HG03095 (cell line): Measurements from ENCODE around the gene SEMA3A.

Experiments used
- ATAC-seq: cut with Tn5 transposase; IDR thresholded peaks from one replicate; pipeline ENCODE4 v1.9.1; 2021; ENCODE audit warnings: moderate library complexity; ENCODE audit not compliant: unreplicated experiment

SEMA3A gene

DNA sequence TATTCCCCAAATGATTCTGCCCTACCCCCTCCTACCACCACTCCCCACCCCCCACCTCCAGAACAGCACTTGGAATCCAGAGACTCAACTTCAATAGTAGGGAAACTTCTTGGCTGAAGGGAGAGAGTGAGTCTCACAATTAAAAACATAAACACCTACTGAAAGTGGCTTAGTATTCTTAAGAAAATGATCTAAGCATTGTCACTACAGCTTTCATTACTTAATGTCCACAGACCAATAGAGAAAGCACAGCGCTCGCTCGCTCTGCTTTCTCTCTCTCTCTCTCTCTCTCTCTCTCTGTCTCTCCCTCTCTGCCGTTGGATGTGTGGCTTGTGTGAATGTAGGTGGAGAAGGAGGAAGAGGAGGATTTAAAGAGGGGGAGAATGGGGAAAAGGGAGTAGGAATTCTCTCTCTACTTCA is 1.5 kb upstream of the SEMA3A start:
- ATAC-seq, result no peak

DNA sequence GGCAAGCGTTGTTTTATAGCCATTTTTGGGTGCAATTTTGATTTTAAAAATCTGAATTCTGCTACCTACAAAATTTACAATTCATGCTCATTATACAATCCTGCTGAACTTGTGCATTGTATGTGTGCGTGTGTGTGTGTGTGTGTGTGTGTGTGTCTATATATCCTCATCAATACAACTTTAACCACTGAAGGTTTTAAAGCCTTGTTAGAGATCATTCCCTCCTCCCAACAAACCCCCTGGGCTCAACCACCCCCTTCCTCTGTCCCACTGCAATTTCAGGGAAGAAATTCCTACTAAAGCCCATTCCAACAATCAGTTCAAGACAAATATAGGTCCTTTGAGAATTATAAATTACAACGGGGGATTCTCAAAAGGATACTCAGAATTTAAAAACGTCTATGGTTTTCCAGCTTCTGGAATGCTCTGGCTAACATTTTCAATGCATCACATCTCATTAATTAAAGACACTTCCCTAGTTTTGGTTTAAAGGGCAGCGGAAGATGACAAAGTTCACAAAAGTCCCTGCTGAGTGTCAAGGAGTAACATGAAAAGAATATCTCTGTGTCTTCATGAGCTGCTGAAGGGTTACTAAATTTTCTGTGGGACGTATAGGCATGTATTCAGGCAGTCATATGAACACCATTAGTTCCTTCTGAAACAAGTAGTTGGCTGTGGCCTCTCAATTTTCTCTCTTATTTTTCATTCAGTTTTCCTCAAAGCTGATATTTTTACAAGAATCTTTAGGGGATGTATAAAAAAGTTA is 889 bp upstream of the SEMA3A start:
- no peak for ATAC-seq

DNA sequence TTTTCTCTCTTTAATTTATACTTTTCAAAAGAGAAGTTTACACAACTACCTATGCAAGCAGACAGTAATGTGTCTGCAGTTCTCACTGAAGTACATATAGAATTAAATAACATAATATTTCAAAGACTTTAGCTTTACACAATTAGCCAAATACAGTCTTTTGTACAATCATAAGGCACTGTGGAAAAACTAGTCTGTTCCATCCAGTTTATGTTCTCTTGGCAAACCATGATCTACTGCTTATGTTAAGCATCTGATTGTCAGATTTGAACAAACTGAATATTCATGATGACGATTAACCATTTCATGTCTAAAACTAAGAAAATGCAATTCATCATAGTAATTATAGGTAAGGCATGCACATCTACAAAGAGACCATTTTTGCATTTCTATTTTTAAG is 842 bp downstream of the SEMA3A start:
- no peak for ATAC-seq

DNA sequence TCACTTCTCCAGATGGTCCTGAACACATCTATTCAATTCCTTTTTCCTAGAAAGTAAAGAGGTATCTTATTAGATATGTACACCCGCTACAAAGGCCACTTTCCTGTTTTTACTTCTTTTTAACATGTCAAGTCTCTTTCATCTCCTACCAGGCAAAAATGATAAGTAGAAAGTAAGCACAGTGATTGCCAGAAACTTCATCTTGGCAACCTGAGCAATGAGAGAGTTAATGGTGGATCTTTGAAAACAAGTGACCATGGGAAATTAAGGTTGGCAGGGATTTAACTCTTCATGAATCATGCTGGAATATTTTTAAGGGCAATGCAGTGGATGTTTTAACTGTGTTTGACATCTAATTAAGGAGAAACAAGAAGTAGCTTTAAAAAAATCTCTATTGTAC is 2.7 kb downstream of the SEMA3A start:
- no peak for ATAC-seq

DNA sequence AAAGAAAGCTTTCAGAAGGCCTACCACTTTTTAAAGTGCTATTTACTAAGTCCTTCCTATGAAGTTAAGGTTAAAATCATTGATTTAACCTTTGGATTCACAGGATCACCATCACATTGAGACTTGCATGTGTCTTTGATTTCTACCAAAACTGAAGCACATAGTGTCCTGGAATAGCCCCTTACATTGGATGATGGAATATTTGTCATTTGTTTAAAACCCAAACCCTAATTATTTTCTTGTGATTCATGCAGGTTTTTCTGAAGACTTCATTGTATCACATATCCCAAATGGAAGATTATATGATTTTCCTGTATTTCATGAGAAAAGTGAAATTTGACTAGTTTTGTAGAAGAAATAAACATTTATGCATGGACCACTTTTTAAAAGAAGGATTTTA is 3.3 kb downstream of the SEMA3A start:
- no peak for ATAC-seq

DNA sequence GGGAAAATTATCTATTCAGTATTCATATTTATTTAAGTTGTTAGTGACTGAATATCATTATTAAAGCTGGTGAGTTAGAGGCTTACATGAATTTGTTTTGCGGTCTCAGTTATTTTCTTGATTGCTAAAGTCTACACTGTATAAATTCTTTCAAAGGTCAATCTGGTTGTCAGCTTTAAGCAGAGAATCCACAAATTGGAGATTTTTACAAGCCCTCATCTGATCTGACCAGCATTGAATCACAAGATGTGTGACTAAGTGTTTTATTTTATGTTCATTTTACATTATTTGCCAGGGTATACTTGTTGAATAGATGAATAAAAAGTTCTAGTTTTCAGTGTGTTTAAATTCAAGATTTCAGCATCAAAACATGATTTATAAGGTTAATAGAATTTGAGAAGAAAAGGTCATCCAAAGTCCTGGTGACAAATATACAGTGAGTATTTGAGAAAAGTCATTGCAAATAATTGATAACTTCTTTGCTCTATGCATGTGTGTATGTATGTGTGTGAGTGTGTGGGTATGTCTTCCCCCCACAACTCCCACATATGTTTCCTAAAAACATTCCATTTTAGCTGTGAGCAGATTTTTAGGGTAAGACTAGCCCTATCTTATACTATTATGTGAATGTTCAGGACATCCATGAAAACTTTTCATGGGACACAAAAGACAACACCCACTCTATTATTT is 4.4 kb downstream of the SEMA3A start:
- no peak for ATAC-seq

DNA sequence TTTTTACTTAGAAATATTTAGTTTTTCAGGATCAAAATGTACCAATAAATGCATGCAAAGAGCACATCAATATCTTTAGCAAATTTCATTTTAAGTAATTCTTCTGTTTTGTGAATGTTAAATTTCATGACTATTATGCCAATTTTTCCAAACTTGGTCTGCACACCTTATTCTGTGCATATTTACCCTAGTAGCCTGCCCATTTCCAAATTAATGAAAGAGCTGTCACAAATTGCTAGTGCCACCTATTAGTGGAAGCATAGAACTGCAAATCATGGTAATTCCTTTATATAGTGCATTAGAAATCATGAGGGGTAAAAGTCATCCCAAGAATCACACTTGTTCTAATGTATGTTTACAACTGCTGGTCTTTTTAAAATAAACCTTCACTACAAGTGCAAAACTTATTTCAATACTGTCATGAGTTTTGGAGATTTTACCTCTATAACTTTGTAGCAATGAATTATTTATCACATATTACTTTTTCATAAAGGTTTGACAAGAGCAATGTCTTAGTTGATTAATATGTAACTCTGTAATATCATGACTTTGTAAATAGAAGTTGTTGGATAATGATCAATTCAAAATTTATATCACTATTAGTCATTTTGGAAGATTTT is 5.7 kb downstream of the SEMA3A start:
- ATAC-seq, result no peak

DNA sequence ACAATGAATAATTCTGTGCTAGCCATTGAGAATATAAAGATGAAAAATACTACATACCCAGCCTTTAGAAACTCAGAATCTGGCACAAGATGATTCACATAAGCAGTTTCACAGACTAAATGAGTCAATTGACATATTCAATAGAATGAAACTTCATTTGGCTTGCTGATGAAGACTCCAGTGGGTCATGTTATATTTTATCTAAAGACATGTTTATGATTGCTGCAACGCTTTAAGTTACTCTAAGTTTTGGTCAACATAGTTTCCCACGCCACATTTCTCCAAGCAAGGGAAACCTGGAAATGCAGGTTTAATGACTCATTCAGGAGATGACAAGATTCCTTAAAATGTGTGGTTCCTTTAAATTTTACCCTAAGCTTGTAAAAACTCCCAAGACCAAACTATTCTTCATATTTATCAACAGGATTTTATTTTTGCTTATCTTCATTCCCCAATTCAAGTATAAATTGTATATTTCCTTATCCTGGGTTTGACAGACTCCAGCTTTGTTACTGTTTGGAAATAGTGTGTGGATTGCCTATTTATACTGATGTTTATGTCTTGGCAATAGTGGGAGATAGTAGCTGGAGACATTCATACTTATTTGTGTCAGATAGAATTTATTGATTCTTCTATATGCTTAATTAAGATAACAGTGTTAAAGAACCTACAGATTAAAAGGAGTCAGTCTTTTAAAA is 6.6 kb downstream of the SEMA3A start:
- no peak for ATAC-seq

DNA sequence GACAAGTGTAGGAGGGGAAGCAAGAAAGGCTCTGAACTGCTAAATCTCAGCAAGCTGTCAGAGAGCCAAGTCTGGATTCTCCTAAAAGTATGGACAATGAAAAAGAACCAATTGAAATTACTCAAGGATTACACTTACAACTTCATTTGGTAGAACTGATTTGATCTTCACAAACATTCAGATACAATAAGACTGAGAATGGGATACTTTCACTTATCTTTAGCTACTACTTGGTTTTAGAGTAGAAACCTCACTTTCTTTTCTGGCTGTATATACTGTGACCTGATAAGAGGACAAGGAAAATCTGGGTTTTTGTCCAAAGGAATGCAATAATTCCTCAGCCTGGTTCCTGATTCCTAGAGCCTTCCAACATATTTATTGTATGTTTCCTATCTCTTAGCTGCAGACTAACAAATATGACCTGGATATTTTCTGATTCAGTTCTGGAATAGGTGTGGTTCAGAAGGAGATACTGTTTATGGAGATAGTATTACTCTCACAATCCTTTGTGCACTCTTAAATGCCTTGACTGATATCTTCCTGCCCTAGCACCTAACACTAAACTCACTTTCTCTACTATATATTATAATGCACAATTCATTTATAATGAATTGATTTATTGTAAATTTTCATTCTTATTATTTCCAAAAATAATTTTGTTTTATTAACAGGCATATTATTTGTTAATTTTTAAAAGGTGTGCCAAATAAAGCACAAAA is 7.3 kb downstream of the SEMA3A start:
- ATAC-seq, result no peak

DNA sequence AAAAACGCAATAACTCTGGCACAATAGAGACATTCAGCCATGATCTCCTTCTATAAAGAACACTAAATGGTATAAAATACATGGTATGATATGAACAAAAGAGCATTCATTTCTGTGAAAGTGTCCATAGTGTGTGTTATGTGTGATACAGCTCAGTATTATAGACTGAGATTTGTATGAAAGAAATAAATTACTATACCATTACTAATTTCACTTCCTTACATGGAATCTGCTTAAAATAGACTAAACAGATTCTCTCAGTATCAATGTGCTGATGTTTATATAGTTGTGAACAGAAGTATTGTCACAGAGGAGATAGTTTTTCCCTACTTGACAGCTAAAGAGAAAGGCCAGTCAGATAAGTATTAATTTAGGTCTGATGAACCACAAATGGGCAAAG is 10.8 kb downstream of the SEMA3A start:
- no peak for ATAC-seq

DNA sequence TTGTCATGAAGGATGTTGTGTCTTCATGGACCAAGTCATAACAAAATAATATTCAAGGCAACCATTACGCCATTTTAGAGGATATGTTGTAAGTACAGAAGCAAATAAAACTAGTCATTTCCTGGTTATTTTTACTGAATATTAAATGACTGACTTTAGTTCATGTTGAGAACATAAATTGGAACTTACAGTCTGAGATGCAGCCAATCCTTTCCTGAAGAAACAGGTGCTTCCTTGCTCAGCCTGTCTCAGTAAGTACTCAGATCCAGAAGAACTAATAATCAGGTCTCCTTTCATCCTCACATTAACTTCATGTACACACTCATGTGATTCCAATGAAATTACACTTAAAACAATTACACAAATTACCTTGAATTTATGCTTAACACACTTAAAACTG is 12.3 kb downstream of the SEMA3A start:
- no peak for ATAC-seq

DNA sequence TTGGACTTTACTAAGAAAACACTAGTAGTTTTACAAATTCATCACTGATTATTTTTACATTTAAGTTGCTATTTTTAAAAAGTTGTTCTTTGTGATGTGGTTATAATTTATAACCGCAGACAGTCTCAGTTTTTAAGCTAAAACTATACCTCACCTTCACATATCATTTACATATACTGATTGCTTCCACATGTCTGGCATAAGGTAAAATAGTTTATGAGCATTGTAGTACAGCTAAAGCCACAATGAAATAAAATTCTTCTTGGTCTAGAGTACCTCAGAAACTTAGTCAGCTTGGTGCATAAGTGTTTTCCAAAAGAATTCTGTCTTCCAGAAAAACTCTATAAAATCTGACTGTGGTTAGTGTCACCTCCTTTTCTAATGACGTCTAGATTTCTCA is 13.0 kb downstream of the SEMA3A start:
- ATAC-seq, result no peak

DNA sequence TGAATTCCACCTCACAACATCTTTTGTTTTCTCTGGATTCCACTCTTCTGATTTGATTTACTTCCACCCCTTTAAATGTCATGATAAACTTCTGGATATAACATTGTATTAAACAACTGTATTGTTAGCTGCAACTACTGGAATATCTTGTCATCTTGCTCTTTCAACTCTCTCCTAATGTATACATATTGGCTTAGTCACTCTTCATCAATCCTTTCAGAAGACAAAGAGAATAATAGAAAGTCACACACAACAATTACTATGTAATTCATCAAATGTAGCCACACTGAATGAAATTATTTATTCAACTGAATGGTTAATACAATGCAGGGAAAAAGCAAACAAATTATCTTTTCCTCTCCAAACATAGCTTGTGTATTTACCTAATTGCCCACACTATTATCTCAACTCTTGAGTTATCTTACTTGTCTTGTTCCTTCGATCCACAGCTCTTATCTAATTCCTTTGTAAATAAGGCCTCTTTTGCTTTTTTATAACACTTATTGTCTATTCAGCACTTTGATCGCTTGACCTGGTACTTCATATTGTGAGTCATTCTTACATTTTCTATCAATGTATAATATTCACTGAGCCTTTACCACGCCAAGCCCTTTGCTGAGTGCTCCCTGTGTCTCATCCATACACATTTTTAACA is 16.7 kb downstream of the SEMA3A start:
- ATAC-seq, result no peak

DNA sequence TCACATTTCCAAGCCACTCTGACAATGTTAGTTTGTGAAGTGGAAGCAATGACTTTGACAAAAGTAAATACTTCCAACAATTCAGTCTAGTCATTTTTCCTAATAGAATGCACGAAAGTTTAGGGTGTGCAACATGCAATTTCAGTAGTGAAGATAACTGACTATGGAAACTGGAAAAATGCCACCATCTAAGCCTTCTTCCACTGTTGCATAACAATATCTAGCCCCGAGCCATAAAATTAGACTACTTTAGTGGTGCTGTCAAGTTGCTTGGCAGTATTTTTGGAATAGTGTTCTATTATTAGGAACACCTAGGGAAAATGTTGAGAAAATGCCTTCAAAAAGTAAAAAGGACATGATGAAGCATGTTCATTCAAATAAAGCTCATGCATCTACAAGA is 17.9 kb downstream of the SEMA3A start:
- ATAC-seq, result no peak

DNA sequence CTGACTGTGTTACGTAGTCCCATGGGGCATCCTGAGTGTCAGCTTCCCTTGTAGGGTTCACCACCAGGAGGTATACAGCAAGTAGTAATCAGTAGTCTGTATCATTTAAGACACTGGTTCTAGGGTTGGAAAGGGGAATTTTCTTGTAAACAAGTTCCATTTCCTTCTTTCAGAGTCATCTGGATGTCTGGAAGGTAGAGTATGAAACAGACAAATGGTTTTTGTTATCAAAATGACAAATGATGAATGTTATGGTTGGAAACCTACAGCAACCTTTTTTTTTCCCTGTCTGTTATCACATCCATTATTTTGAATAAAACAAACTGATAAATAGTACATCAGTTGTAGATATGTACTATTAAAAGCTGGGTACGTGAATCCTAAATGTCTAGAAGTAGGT is 19.1 kb downstream of the SEMA3A start:
- ATAC-seq, result no peak

DNA sequence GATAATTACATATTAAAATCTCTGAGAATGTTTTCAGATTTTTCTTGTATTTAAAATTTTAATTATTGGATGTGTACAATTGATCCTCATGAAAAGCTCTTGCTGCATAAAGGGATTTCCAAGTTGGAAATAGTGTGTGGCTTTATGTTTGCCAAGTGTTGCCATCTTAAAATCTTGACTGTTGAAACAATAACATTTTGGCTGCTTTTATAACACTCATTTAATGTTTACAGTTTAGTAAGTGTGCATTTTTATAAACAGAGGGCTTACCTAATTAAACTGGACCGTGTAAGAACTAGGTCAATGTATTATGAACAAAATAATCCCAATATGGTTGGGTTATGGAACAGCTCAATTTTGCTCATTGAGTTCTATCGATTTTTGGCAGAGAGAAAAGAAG is 23.9 kb downstream of the SEMA3A start:
- no peak for ATAC-seq

DNA sequence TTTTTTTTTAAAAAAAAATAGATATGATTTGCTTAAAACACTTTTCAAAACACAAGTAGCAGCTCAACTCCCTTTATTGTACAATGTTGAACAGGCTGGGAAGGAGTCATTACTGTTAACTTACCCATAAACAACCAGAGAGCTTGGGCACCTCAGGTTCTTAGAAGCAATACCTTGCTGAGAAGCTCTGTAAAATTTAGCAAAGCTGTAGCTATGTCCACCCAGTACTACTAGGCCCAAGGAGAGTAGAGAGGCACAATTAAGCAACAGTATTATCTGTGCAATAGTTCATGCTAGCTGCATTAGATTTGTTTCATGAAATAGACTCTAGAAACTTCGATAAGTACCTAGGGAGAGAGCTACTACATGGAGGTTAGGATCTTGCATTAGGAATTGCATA is 32.0 kb downstream of the SEMA3A start:
- ATAC-seq, result no peak

DNA sequence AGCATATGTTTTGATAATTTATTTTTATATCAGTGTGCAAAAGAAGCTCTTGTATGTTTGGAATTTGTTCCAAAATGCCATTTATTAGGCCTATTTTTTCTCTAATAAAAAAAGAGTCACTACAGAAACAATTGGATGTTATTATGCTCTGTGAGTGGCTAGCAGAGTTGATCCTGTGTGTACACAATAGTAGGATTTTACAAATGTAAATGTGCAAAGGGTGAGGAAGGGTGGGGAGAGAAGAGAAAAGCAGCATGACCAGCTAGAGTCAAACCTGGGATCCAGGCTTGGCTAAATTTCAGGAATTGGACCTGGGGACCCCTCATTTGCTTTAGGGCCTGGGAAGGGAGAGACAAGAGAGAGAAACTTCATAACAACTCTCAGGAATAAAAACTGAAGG is 32.5 kb downstream of the SEMA3A start:
- ATAC-seq, result no peak

DNA sequence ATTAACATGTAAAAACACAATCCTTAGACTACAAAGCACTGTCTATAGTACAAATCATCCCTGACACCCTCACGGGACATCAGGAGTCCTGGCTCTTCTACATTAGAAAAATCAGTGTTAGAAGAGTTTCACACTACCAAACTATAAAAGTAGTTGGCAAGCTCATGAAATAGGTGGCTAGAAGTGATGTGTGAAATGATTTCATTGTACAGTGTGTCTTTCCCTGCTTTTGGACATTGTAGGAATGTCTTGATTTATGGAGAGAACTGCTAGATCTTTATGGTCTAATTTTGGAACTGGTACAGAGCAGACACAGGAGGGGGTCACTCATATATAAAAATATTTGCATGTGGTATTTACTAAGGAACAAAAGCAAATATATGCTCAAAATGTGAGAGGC is 33.2 kb downstream of the SEMA3A start:
- ATAC-seq, result no peak

DNA sequence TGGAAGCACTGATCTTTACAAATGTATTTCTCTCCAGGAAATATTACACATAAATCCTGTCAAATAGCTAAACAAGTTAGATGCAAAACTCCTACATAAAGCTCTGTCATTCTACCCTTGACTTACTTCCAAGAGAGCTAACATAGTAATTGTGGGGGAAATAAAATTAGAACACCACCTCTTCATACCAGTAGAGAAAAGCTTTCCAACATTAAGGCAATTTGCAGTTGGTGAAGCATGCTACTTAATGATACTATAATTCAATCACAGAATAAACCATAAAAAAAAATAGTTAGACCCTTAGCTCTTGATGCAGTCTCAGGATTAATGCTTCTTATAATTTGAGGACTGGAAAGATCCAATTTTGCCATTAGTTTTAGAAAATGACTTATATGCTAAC is 35.2 kb downstream of the SEMA3A start:
- ATAC-seq, result no peak

DNA sequence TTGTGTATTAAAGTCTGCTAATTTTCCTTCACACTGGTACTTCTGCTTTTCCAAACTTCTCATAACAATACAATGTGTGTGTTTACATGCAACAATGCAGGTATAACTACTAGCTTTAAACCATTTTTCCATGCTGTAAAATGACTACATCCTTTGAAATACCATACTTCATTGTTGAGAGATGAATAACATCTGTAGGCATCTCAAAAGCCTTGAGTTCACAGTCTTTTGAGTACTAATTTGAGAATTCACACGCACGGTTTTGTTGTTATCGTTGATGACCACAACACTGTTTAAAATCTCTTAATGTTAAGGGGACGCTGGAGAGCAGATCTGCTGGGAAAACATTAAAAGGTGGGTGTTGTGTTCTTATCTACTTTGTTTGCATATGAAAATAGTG is 37.4 kb downstream of the SEMA3A start:
- ATAC-seq, result no peak
